Tibial nerve (tissue), 4 donors: ENCODE data around the gene SLC38A10. TPM values are rescaled to one million over a fixed set of nuclear protein-coding genes. Genes with fewer than 3 reads are reported as not detected.

Source experiments
- DNase-seq, 2 donors: peaks; one replicate each; pipeline ENCODE4 v3.0.0-alpha.2; 2019; ENCODE audit warnings: low spot score in 2 of 2
- H3K27ac ChIP-seq, 4 donors: fragments of 200-600 bp; sonication (generic) in 3 of 4; one replicate each; pipeline ENCODE4 v1.5.1; 2017 to 2019; ENCODE audit warnings: mild to moderate bottlenecking in 1 of 4
- H3K27me3 ChIP-seq, 2 donors: fragments of 200-600 bp; sonication (generic) in 1 of 2; one replicate each; pipeline versions ENCODE4 v1.5.1 to v1.6.0; 2017 to 2019
- H3K36me3 ChIP-seq, 3 donors: fragments of 200-600 bp; sonication (generic); one replicate each; pipeline ENCODE4 v1.5.1; 2018 to 2019
- H3K4me1 ChIP-seq, 4 donors: fragments of 200-600 bp; sonication (generic) in 3 of 4; one replicate each; pipeline ENCODE4 v1.5.1; 2017 to 2019
- H3K4me3 ChIP-seq, 4 donors: fragments of 200-600 bp; sonication (generic) in 3 of 4; one replicate each; pipeline ENCODE4 v1.5.1; 2017 to 2019; ENCODE audit warnings: mild to moderate bottlenecking in 1 of 4, moderate library complexity in 1 of 4
- H3K9me3 ChIP-seq, 4 donors: fragments of 200-600 bp; sonication (generic) in 3 of 4; one replicate each; pipeline ENCODE4 v1.5.1; 2017 to 2019
- CTCF ChIP-seq, 5 experiments: fragments of 200-600 bp in 3 of 5; fragments of 450-650 bp in 2 of 5; sonication (generic) in 3 of 5; IDR thresholded peaks; one replicate each; pipeline ENCODE4 v1.5.1; 2016 to 2019; ENCODE audit warnings: antibody characterized with exemption in 5 of 5, mild to moderate bottlenecking in 3 of 5, moderate library complexity in 2 of 5
- EP300 ChIP-seq, 2 donors: sonication (generic); formaldehyde crosslinking; IDR thresholded peaks; one replicate each; pipeline ENCODE4 v1.6.1; 2017; ENCODE audit warnings: antibody characterized with exemption in 2 of 2, mild to moderate bottlenecking in 1 of 2
- POLR2A ChIP-seq, 2 donors: fragments of 450-650 bp; IDR thresholded peaks; one replicate each; pipeline ENCODE4 v1.6.1; 2017; ENCODE audit warnings: antibody characterized with exemption in 2 of 2, mild to moderate bottlenecking in 2 of 2, moderate library complexity in 2 of 2
- WGBS, 2 donors: methylation state at CpG; one replicate each; pipeline ENCODE4 v1.1.5; 2018; 5-methylcytosine and 5-hydroxymethylcytosine counted together
- total RNA-seq, 4 donors: library from RNA; depleted of rRNA; stranded (reverse); fragments of >200 nt; gene quantifications; one replicate each; pipeline ENCODE4 v1.1.0, GENCODE V29; 2016

The SLC38A10 gene
- total RNA-seq, 4 donors from 2014 or later = 80.0 to 149 (median 123) TPM

GRCh38 chr17:81210466-81210865, 84.6 kb downstream of the SLC38A10 start:
- 51 to 59% methylated on average over 10 of the region's 10 CpGs for WGBS, 2 donors
- H3K9me3 ChIP-seq = no peaks in the 10 kb centered on the region
- no peaks in the 10 kb centered on the region for H3K27me3 ChIP-seq
- no peak for TF ChIP-seq EP300 (IDR thresholded peaks at IDR 0.05)
- no peak for TF ChIP-seq CTCF (IDR thresholded peaks at IDR 0.05)
- no peak for TF ChIP-seq POLR2A (IDR thresholded peaks at IDR 0.05)
- H3K4me1 ChIP-seq = no peaks in the 10 kb centered on the region
- H3K4me3 ChIP-seq = no peak overlapping the region
- no peak overlapping the region for H3K27ac ChIP-seq
- H3K36me3 ChIP-seq = peaks cover 0 to 22% (median 0%) of the 10 kb centered on the region in 3 donors
- DNase-seq = no peak

- no peaks in the 10 kb centered on the region for H3K27me3 ChIP-seq
- H3K4me1 ChIP-seq = no peaks in the 10 kb centered on the region
- DNase-seq = no peak
- H3K4me3 ChIP-seq = no peak overlapping the region
- peaks cover 0 to 31% (median 0%) of the 10 kb centered on the region in 3 donors for H3K36me3 ChIP-seq
- 94 to 97% methylated on average over 16 of the region's 16 CpGs for WGBS, 2 donors
- no peak overlapping the region for H3K27ac ChIP-seq
- TF ChIP-seq CTCF (IDR thresholded peaks at IDR 0.05) (no peak), POLR2A (IDR thresholded peaks at IDR 0.05) (no peak), EP300 (IDR thresholded peaks at IDR 0.05) (no peak)
- no peaks in the 10 kb centered on the region for H3K9me3 ChIP-seq
Observed at GRCh38 chr17:81209141-81209540, 86.0 kb downstream of the SLC38A10 start.

GRCh38 chr17:81208651-81209050, 86.5 kb downstream of the SLC38A10 start:
- no peaks in the 10 kb centered on the region for H3K9me3 ChIP-seq
- H3K27me3 ChIP-seq = no peaks in the 10 kb centered on the region
- no peak for TF ChIP-seq POLR2A (IDR thresholded peaks at IDR 0.05)
- no peak for TF ChIP-seq EP300 (IDR thresholded peaks at IDR 0.05)
- no peak for TF ChIP-seq CTCF (IDR thresholded peaks at IDR 0.05)
- no peak overlapping the region for H3K27ac ChIP-seq
- WGBS, 2 donors = 91 to 94% methylated on average over 10 of the region's 10 CpGs
- peaks cover 0 to 35% (median 0%) of the 10 kb centered on the region in 3 donors for H3K36me3 ChIP-seq
- no peak for DNase-seq
- no peak overlapping the region for H3K4me3 ChIP-seq
- no peaks in the 10 kb centered on the region for H3K4me1 ChIP-seq

DNA sequence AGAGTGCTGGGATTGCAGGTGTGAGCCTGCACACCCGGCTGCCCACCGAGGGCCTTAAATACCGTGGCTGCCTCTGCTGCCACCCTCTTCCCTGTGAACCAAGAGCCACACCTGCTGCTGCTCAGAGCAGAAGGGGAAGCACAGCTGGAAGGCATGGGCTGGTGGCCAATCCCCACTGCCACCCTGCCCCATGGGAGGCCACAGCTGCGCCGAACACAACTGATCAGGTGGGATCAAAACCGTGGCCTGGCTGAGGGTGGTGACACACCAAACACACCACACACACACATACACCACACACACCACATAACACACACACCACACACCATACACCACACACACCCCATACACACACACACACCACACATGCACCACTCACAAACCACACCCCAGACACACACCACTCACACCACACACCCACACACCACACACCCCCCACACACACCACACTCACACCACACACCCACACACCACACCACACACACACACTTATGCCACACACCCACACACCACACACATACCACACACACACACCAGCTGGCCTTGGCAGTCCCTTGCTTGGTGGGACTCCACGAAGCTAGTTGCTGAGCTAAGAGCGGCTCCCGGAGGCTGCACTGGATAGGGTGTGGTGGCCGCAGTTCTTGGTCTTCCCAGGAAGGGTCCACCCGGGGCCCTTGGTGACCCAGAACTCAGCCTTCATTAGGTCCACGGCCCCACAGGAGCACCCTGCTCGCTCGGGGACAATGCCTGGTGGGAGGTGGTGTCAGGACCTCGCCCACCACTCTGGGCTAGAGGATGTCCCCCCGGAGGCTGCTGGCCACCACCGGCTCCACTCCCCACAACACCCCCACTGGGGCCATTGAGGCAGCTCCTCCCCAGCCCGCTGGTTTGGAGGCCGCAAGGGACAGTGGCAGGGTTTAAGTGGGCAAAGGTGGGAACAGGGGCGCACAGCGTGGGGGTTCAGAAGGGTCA, 87.2 kb downstream of the SLC38A10 start:
- no peak overlapping the region for H3K4me3 ChIP-seq
- H3K27me3 ChIP-seq = no peaks in the 10 kb centered on the region
- DNase-seq = no peak
- no peaks in the 10 kb centered on the region for H3K4me1 ChIP-seq
- no peaks in the 10 kb centered on the region for H3K9me3 ChIP-seq
- H3K36me3 ChIP-seq = peaks cover 0 to 43% (median 0%) of the 10 kb centered on the region in 3 donors
- no peak overlapping the region for H3K27ac ChIP-seq
- no peak for TF ChIP-seq CTCF (IDR thresholded peaks at IDR 0.05)
- no peak for TF ChIP-seq POLR2A (IDR thresholded peaks at IDR 0.05)
- TF ChIP-seq EP300 (IDR thresholded peaks at IDR 0.05) = no peak
- WGBS, 2 donors = 83 to 91% methylated on average over 14 to 20 of the region's 21 CpGs

DNA sequence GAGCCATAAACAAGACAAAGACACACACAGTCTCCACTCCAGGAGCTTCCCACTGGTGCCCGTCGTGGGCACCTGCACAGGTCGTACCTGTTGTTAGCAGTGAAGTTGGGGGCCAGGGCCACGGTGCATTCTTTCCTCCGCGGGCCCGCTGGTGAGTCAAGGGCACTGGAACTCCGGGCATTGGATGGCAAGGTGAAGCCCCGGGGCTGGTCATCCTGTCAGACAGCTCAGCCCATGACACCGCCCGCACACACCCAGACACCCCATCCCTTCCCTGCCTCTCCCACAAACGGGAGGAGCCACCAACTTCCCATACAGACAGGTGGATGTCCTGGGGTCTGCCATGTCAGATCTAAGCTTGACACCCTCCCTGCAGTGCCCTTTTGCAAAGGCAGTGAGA, 88.5 kb downstream of the SLC38A10 start:
- DNase-seq = no peak
- Histone ChIP-seq H3K36me3 (peaks cover 0 to 52% (median 0%) of the 10 kb centered on the region in 3 donors), H3K4me1 (no peaks in the 10 kb centered on the region), H3K27ac (no peak overlapping the region), H3K4me3 (no peak overlapping the region), H3K27me3 (no peaks in the 10 kb centered on the region), H3K9me3 (no peaks in the 10 kb centered on the region)
- 91 to 96% methylated on average over 12 of the region's 12 CpGs for WGBS, 2 donors
- TF ChIP-seq CTCF (IDR thresholded peaks at IDR 0.05) (no peak), EP300 (IDR thresholded peaks at IDR 0.05) (no peak), POLR2A (IDR thresholded peaks at IDR 0.05) (no peak)
